Measurements from ENCODE around the gene MEGF8.

- TF ChIP-seq CTCF (IDR thresholded peaks at IDR 0.05) (no peak), POLR2A (IDR thresholded peaks at IDR 0.05) (no peak)
Measured at GRCh38 chr19:42407085-42407815, 81.8 kb downstream of the MEGF8 start.
